Endothelial cell of umbilical vein (primary cell): ENCODE results near the gene NADSYN1.

Experiments used
- CTCF ChIP-seq, 2 donors: IDR thresholded peaks; 1 replicate in 1 of 2; 2 replicates in 1 of 2; pipeline ENCODE4 v1.5.1; 2011; ENCODE audit warnings: low read length in 2 of 2, mild to moderate bottlenecking in 2 of 2, moderate library complexity in 2 of 2, control low read depth in 1 of 2, inconsistent platforms in 1 of 2, low read depth in 1 of 2; ENCODE audit not compliant: insufficient read depth in 1 of 2; ENCODE audit errors: extremely low read depth in 1 of 2
- EZH2 ChIP-seq: IDR thresholded peaks from 2 replicates; pipeline ENCODE4 v1.6.1; 2012; ENCODE audit warnings: borderline replicate concordance, low read depth, mild to moderate bottlenecking, moderate library complexity, low read length, inconsistent platforms; ENCODE audit not compliant: severe bottlenecking
- FOS ChIP-seq: IDR thresholded peaks from 2 replicates; pipeline ENCODE4 v1.6.1; 2011; ENCODE audit warnings: mild to moderate bottlenecking, low read length, moderate library complexity, borderline replicate concordance; ENCODE audit not compliant: insufficient read depth
- GATA2 ChIP-seq: IDR thresholded peaks from 2 replicates; pipeline ENCODE4 v1.7.0; 2011; ENCODE audit warnings: low read depth, mild to moderate bottlenecking, moderate library complexity, mixed read lengths, low read length; ENCODE audit not compliant: insufficient read length, insufficient read depth
- JUN ChIP-seq: IDR thresholded peaks from 2 replicates; pipeline ENCODE4 v1.6.1; 2011; ENCODE audit warnings: borderline replicate concordance, low read depth; ENCODE audit not compliant: insufficient read length, insufficient read depth
- MAX ChIP-seq: IDR thresholded peaks from 2 replicates; pipeline ENCODE4 v1.6.1; 2011; ENCODE audit not compliant: insufficient read depth, insufficient read length
- POLR2A ChIP-seq: IDR thresholded peaks from 2 replicates; pipeline ENCODE4 v1.6.1; 2012; ENCODE audit warnings: low read depth, mild to moderate bottlenecking, control low read depth, low read length
- POLR2AphosphoS5 ChIP-seq: IDR thresholded peaks from 2 replicates; pipeline ENCODE4 v1.6.1; 2012; ENCODE audit warnings: low read depth, mild to moderate bottlenecking, control low read depth, low read length, moderate library complexity; ENCODE audit not compliant: insufficient read depth

- no peak for TF ChIP-seq POLR2A
- TF ChIP-seq CTCF (IDR thresholded peaks at IDR 0.05; ENCODE audit: extremely low read depth in 1 of 2, insufficient read depth in 1 of 2, low read depth in 1 of 2, low read length in 2 of 2), result no peak
- no peak for TF ChIP-seq MAX
- no peak for TF ChIP-seq EZH2
- TF ChIP-seq POLR2AphosphoS5, result no peak
- TF ChIP-seq JUN, result no peak
- TF ChIP-seq FOS, result no peak
- no peak for TF ChIP-seq GATA2
Observed at GRCh38 chr11:71425409-71425808, 27.6 kb upstream of the NADSYN1 start.
